ENCODE measurements around the gene ZNF583.

DNA sequence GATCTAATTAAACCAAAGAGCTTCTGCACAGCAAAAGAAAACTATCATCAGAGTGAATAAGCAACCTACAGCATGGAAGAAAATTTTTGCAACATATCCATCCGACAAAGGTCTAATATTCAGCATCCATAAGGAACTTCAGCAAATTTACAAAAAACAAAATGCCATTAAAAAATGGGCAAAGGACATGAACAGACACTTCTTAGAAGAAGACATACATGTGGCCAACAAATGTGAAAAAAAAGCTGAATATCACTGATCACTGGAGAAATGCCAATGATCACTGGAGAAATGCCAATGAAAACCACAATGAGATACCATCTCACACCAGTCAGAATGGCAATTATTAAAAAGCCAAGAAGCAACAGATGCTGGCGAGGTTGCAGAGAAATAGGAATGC lies 43.3 kb upstream of the ZNF583 start:
- TF ChIP-seq EP300 (IDR thresholded peaks at IDR 0.05): no peak
- TF ChIP-seq, protein P1, sequence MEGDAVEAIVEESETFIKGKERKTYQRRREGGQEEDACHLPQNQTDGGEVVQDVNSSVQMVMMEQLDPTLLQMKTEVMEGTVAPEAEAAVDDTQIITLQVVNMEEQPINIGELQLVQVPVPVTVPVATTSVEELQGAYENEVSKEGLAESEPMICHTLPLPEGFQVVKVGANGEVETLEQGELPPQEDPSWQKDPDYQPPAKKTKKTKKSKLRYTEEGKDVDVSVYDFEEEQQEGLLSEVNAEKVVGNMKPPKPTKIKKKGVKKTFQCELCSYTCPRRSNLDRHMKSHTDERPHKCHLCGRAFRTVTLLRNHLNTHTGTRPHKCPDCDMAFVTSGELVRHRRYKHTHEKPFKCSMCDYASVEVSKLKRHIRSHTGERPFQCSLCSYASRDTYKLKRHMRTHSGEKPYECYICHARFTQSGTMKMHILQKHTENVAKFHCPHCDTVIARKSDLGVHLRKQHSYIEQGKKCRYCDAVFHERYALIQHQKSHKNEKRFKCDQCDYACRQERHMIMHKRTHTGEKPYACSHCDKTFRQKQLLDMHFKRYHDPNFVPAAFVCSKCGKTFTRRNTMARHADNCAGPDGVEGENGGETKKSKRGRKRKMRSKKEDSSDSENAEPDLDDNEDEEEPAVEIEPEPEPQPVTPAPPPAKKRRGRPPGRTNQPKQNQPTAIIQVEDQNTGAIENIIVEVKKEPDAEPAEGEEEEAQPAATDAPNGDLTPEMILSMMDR (IDR thresholded peaks at IDR 0.05): no peak
- no peak for TF ChIP-seq POLR2A (IDR thresholded peaks at IDR 0.05)

All from gastroesophageal sphincter (tissue), 3 donors.